Mucosa of rectum (tissue), 2 donors: ENCODE data around the gene DYNLT3.

Experiments used
- H3K27ac ChIP-seq, 2 donors: one replicate each; pipeline ENCODE4 v1.7.0; 2013; ENCODE audit warnings: inconsistent platforms in 2 of 2, low read depth in 2 of 2, low read length in 2 of 2
- H3K27me3 ChIP-seq, 2 donors: one replicate each; pipeline ENCODE4 v1.7.0; 2013; ENCODE audit warnings: low read length in 2 of 2; ENCODE audit not compliant: control insufficient read depth in 2 of 2, insufficient read depth in 2 of 2
- H3K36me3 ChIP-seq, 2 donors: one replicate each; pipeline ENCODE4 v1.7.0; 2013; ENCODE audit warnings: low read length in 2 of 2; ENCODE audit not compliant: control insufficient read depth in 2 of 2, insufficient read depth in 2 of 2
- H3K4me1 ChIP-seq, 2 donors: one replicate each; pipeline ENCODE4 v1.7.0; 2013; ENCODE audit warnings: low read length in 2 of 2, mild to moderate bottlenecking in 1 of 2; ENCODE audit not compliant: control insufficient read depth in 2 of 2, insufficient read depth in 2 of 2
- H3K4me3 ChIP-seq, 2 donors: one replicate each; pipeline ENCODE4 v1.7.0; 2013; ENCODE audit warnings: low read length in 2 of 2
- H3K9ac ChIP-seq, 2 donors: one replicate each; pipeline ENCODE4 v1.7.0; 2013; ENCODE audit warnings: low read length in 2 of 2, low read depth in 1 of 2, mild to moderate bottlenecking in 1 of 2
- H3K9me3 ChIP-seq, 2 donors: one replicate each; pipeline ENCODE4 v1.7.0; 2013; ENCODE audit warnings: low read length in 2 of 2; ENCODE audit not compliant: control insufficient read depth in 2 of 2
- donor health status: healthy.
- donor health status: Normal muscosa, but diverticular disease.

DYNLT3 gene

DNA sequence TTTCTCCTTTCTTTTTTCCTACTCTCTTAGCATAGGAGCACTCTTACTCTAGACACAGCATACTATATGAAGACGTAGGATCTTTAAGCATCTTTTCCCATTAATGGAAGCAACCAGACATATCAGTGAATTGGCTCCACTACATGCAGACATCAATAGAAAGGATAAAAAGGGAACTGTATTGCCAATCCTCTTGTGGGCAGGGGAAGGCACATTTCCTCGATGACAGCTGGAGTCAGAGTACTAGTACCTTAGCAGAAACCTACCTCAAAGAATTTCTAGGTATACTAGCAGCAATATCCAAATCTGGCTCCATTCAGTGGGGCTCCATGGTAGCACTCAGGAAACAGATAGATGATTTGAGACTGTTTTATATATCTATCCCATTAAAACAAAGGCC is 47.4 kb downstream of the DYNLT3 start:
- Histone ChIP-seq H3K9ac (no peak overlapping the region), H3K4me3 (no peak overlapping the region), H3K27me3 (no peaks in the 10 kb centered on the region), H3K4me1 (no peaks in the 10 kb centered on the region), H3K36me3 (no peaks in the 10 kb centered on the region), H3K27ac (no peak overlapping the region), H3K9me3 (no peaks in the 10 kb centered on the region)

DNA sequence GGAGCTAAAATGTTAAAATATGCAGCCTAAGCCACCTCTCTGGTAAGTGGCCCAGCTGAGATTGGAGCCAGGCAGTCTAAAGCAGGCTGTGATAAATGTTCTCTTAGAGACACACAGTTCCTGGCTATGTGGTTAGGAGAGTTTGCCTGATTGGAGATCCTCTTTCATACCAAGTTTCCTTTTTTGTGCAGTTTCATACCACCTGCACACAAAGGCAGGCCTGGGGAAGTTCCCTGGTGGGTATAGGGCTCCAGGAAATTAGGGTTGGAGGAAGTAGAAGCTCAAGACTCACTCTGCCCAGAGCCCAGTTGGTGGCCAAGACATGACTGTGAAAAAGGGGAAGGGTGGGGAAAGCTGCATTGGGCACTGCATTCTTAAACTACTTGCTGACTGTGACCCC is 50.6 kb downstream of the DYNLT3 start:
- Histone ChIP-seq H3K9me3 (no peaks in the 10 kb centered on the region), H3K4me1 (no peaks in the 10 kb centered on the region), H3K36me3 (no peaks in the 10 kb centered on the region)

DNA sequence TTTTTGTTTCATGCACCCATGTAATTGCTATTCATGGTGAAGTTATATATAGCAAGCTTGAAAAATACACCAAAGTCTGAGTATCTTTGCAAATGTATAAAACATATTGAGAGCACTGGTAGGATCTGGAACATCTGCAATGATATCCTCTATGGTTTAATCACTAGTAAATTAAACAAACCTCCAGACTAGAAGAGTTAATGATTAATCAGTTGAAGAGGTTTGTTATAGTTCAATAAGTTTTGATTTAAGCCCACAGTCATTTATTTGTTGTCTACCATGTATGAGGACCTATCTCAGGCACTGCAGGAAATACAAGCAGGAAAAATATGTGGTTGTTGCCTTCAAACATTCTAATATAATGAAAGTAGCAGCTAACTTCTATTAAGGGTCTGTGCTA is 51.1 kb downstream of the DYNLT3 start:
- H3K9me3 ChIP-seq: no peaks in the 10 kb centered on the region
- H3K27ac ChIP-seq: no peak overlapping the region
- no peak overlapping the region for H3K4me3 ChIP-seq
- H3K36me3 ChIP-seq: no peaks in the 10 kb centered on the region
- no peaks in the 10 kb centered on the region for H3K27me3 ChIP-seq
- H3K4me1 ChIP-seq: no peaks in the 10 kb centered on the region
- H3K9ac ChIP-seq: no peak overlapping the region

More for the DNA sequence above, 50.6 kb downstream of the DYNLT3 start:
- Histone ChIP-seq H3K4me3 (no peak overlapping the region), H3K27me3 (no peaks in the 10 kb centered on the region), H3K27ac (no peak overlapping the region), H3K9ac (no peak overlapping the region)
